Activated CD4-positive, alpha-beta T cell treated with anti-CD3 and anti-CD28 coated beads, Interleukin-10, Interleukin-2, amounts not matched to agents 100 ng/mL and 50 ng/mL, durations not matched to agents 16 hours and 8 hours (primary cell): ENCODE measurements around the gene GNG13.
A peak's percentile ranks its signal among the peaks of the same experiment; 100 is the strongest.

ENCODE experiments used
- DNase-seq: peaks from one replicate; pipeline ENCODE4 v3.0.0-alpha.2; 2020

The GNG13 gene

DNA sequence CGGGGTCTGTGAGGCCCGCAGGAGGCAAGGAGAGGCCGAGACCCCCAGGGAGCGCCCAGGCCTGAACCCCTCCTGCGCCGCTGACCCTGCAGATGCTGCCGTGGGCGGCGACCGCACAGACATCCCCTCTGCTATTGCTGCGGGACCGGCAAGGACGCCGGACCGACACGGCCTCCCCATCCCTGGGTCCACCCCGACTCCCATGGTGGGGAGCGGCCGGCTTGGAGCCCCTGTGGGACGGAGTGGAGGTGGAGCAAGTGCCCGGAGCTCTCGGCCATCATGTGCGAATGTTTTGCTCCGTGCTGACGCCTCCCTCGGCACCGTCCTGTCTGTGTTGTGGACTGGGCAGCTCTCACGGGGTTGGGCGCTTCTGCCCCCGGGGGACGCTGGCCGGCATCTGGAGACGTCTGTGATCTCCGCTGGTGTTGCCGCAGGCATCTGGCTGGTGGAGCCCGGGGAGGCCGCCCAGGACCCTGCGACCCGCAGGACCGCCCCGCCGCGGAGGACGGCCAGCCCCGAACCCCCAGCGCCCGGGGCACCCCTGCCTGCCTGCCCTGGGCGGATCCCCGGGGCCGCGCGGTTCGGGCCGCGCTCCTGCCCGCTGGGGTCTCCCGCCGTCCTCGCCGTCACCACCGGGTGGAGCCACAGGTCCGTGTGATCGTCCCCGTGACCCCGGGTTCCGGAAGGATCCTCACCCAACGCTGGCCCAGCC is 12.8 kb upstream of the GNG13 start:
- DNase-seq = peak; percentile 54

DNA sequence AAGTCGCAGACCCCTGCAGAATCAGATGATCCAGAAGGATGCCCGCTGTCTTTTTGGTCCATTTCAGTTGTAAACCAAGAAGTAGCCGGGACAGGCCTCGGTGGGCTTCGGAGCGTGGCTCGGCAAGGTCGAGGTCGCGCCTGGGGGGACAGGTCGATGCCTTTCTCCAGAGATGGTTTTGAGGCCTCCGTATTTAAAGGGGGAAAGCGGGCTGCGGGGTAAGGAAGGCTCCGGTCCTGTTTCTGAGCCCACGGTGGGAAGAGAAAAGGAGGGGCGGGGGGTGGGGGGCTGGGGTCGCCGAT is 7.5 kb upstream of the GNG13 start:
- DNase-seq = no peak

DNA sequence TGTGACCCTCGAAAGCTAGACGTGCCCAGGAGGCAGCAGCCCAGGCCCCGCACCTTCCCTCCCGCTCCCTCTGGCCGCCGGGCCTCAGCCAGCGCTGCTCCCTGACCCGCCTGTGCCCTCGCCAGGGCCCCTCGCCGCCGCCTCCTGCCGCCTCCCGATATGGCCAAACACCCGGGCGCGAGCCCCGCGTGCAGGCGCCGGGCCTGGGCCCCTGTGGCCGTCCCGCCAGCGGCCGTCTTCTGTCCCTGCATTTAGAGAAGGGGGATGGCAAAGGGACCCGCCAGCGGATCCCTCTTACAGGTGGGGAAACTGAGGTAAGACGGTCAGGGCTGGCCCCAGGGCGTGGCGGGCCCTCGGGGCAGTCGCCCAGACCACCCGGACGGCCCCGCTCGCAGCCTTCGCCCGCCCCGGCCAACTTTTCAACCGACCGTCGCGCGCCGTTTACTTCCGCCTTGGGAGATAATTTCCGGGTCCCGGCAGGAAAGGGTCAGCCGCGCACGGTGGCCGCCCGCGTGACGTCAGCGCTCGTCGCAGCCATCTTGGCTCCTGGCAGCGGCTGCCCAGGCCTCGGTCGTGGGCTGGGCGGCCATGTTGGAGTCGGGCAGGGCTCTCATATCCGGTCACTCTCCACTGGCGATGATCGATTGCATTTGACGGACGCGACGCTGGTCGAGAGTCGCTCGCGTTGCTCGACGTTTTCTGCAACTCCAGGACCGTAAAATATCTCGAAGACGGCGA is 7.0 kb upstream of the GNG13 start:
- peak; percentile 94 for DNase-seq

GRCh38 chr16:805474-805873 is 4.9 kb upstream of the GNG13 start:
- no peak for DNase-seq

- DNase-seq = no peak
Measured at GRCh38 chr16:804193-805048, 3.9 kb upstream of the GNG13 start.

DNA sequence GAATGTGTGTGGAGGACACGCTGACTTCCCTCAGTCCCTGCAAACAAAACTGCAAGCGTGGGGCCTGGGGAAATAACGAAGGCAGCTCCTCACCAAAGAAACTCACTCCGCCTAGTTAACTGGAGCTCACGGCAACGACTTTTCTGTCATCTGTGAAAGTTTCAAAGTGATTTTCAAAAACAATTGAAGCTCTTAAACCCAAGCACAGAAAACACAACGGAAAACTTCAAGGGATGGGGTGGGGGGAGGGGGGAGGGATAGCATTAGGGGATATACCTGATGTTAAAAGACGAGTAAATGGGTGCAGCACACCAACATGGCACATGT is 3.2 kb upstream of the GNG13 start:
- DNase-seq = no peak

DNA sequence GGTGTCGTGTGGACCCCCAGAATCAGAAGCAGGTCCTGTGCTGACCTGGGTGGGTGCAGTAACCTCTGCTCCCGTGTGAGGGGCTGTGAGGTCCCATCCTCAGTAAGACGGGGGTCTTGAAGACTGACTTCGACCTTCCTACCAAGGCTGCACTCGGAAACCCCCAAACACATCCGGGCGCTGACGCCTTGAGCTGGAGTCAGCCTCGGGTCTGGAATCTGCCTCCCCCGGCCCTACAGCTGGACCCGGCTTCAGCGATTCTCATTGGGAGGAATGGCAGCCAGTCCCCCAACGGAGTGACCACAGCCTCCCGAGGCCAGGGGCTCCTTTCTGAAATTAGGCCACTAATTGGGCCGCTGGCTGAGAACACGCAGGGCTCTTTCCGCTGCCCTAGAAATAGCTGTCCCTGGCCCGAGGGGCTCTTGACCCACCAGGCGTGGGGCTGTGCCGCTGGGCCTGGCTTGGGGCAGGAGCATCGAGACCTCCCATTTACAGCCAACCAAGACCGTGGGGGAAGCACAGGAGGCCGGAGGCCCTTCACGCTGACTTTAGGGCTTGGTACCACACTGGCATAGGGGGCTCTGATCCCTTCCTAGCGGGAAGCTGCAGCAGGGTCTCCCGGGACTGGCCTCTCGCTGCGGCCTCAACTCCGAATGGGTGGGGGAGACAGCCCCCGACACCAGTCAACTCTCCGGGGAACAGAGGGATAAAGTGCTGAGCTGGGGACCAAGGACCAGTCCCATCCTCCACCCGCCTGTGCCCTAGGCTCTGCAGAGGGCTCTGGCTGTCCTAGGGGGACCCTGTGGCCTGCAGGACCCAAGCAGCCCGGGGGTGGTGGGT is 2.6 kb upstream of the GNG13 start:
- no peak for DNase-seq

- no peak for DNase-seq
Measured at GRCh38 chr16:802461-802860, 1.9 kb upstream of the GNG13 start.

- no peak for DNase-seq
Measured at GRCh38 chr16:801584-802363, 1.2 kb upstream of the GNG13 start.

GRCh38 chr16:800834-801511 is 439 bp upstream of the GNG13 start:
- DNase-seq = no peak

GRCh38 chr16:799111-799947 is 1.2 kb downstream of the GNG13 start:
- DNase-seq = no peak

- DNase-seq = no peak
Measured at GRCh38 chr16:798666-799065, 1.9 kb downstream of the GNG13 start.

DNA sequence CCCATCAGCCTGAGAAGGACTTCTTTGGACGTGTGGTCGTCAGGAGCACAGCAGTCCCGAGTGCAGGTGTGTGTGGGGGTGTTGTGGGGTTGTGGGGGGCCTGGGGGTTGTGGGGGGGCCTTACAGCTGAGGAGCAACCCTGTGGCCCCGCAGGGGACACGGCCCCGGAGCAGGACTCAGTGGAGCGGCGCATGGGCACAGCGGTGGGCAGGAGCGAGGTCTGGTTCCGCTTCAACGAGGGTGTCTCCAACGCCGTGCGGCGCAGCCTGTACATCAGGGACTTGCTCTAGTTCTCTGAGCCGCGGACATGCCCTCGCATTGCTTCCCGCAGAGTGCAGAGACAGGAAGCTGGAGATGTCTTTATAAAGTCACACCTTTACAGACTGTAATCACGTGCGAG is 2.8 kb downstream of the GNG13 start:
- DNase-seq = no peak

- peak; percentile 62 for DNase-seq
Measured at GRCh38 chr16:797120-797420, 3.5 kb downstream of the GNG13 start.

DNA sequence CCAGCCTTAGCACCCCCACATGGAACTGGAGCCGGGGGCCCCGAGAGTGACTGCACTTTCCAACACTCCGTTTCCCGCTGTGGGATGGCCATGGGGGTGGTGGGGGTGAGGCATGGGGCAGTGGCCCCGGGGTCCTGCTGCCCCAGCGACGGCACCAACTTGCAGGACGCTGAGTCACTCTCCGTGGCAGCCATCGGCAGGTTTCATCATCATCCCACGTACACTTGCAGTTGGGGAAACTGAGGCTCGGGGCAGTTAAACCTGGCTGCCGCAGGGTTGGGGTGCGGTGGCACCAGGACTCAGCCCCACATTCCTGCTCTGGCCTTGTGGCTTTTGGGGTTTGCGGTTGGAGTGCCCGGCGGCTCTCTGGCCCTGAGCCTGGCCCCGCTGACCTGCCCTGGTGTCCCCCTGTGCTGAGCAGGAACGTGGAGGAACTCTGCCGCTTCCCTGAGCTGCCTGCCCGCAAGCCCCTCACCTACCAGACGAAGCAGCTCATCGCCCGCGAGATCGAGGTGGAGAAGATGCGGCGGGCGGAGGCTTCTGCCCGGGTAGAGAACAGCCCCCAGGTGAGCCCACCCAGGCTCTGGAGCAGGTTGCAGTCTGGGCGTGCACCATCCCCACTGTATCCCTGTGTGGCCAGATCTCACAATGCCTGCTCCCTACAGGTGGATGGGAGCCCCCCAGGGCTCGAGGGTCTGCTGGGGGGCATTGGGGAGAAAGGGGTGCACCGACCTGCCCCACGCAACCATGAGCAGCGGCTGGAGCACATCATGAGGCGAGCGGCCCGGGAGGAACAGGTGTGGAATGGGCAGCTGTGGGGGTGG is 4.0 kb downstream of the GNG13 start:
- no peak for DNase-seq

DNA sequence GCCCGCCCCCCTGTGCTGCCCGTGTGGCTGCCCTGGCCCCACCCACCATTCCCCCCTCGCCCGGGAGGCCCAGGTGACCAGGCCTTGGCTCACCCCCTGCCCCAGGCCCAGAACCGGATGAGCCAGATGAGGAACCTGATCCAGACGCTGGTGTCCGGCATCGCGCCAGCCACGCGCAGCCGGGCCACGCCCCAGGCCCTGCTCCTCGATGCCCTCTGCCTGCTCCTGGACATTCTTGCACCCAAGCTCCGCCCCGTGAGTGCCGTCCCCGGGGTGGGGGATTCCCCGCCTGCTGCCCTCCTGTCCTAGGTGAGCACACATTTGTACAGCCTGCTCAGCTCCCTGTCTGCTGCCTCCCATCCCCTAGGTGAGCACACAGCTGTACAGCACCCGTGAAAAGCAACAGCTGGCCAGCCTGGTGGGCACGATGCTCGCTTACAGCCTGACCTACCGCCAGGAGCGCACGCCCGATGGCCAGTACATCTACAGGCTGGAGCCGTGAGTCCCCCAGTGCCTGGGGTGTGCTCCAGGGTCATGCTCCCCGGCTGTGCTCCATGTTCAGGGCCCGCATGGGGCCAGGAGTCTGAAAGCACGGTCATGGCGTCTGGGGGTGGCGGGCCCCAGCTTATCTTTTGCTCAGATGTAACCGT is 4.8 kb downstream of the GNG13 start:
- no peak for DNase-seq

DNA sequence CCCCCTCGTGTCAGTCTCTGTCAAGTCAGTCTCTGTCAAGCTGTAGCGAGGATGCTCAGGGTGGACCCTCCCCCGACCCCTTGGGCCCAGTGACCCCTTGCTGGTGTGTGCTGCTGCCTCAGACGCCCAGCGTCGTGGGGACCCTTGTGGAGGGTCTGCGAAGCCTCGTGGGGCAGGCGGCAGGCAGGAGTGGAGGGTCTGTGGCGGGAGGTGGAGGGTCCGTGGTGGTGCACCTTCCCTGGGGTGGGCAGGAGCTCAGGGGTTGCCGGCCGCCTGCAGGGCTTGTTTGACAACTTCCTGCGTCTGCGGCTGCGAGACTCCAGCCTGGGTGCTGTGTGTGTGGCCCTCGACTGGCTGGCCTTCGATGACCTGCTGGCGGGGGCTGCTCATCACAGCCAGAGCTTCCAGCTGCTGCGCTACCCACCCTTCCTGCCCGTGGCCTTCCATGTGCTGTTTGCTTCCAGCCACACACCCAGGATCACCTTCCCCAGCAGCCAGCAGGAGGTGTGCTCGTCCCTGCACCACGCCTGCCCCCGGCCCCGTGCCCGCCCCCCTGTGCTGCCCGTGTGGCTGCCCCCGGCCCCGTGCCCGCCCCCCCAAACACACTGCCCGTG is 5.6 kb downstream of the GNG13 start:
- DNase-seq = no peak

DNA sequence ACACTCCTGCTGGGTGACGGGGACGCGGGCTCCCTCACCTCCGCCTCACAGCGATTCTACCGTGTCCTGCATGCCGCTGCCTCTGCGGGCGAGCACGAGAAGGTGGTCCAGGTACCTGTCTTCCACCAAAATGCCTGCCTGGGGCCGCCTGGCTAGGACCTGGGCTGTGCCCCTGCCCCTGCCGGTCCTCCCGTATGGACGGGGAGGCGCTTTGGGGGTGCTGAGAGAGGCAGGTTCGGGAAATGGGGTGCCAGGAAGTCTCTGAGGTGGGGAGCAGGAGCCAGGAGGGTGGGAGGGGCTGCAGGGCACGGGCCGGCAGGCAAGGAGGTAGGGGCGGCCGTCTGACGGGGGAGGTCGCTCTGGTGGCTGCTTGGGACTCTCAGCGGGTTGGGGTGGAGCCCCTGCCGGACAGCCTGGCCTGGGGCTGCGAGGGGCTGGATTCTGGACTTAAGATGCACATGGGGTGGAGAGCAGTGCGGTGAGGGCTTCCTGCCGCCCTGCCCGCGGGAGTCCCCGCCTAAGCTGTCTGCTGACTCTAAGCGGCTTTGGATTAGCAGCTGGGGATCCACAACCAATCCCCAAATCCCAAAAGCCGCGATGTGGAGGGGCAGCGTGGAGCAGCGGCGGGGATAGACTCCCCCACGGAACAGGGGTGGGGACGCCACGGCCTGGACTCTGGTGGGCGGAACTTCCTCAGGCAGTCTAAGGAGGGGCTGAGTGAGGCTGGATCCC is 6.3 kb downstream of the GNG13 start:
- DNase-seq = no peak
